ENCODE measurements around the gene NDUFA12. TPM values are rescaled to one million over a fixed set of nuclear protein-coding genes. Genes with fewer than 3 reads are reported as not detected.

NDUFA12 gene
- total and polyA plus RNA-seq, 2 of the 13 experiments (the other 11 are each of a cell fraction or from before 2014, with no cell fraction given), result 101 to 173 TPM

DNA sequence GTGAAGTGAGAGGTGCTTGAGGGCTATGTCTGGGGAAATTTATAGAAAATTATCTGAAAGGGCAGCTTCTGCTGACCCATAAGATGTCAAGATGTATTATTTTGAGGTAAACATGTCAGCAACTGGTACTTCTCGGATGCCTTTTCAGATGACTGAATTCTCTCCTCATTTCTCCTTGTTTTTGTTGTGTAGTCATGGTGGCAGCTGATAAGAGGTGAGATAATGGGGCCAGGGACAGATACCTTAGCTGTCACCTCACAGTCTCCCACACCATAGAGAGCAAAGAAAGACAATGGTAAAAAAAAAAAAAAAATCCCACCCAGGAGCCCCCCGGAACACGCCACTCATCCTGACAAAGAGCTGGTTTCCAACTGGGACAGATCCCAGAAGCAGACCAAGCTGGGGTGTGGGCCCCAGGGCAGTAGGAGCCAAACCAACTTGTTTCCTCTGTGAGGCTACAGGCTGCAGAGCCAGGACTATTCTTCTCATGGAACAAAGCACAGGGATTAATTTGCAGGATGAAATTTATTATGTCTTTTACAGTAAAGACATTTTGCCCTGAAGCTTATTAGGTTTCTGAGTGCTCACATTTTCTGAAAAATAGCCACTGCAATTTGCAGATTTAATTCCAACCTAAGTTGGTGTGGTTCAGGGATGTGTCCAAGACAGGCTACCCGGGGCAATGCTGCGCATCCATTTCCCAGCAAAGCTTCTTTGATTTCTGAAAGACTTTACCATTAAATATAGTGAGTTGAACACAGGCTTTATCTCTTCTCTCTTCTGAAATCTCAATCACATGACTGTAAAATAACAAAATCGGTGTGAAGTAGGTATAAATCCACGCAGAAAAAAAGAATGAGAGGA is 52.2 kb downstream of the NDUFA12 start:
- Histone ChIP-seq H2AFZ (ENCODE audit: low read length) (no peak overlapping the region), H3K27me3 (ENCODE audit: control insufficient read depth in 1 of 2, insufficient read depth in 2 of 2, low read length in 2 of 2) (no peaks in the 10 kb centered on the region), H3K4me2 (ENCODE audit: low read depth, low read length) (no peak overlapping the region), H3K27ac (ENCODE audit: extremely low read length, insufficient read depth, low read length) (no peak overlapping the region), H3K9me3 (ENCODE audit: low read length) (no peaks in the 10 kb centered on the region), H3K79me2 (ENCODE audit: insufficient read depth, low read length) (no peaks in the 10 kb centered on the region), H3K4me1 (ENCODE audit: insufficient read depth, low read length) (peaks cover 21% of the 10 kb centered on the region), H3K4me3 (replicated peaks in 1 of 3; ENCODE audit: insufficient read depth in 1 of 3, low read depth in 2 of 3, low read length in 3 of 3) (no peak overlapping the region), H3K9ac (ENCODE audit: insufficient read depth, low read depth, low read length) (no peak overlapping the region), H3K36me3 (replicated peaks in 1 of 2; ENCODE audit: control insufficient read depth in 1 of 2, insufficient read depth in 2 of 2, low read length in 2 of 2) (no peaks in the 10 kb centered on the region), H4K20me1 (ENCODE audit: insufficient read depth, low read length) (no peaks in the 10 kb centered on the region)
- no peak for FAIRE-seq
- intact Hi-C loops (cut with micrococcal nuclease; ENCODE audit: unreplicated experiment), result no loop called here
- no peak for ATAC-seq
- in situ Hi-C loops (cut with HindIII; ENCODE audit: extremely low pct_ligation_motif_present, low pct_unique_long_range_greater_than_20kb), result no loop called here
- ChIA-PET CTCF (ENCODE audit: low intra/inter-chr PET ratio, low total read pairs) (no interaction called here), POLR2A (interaction anchor here (1.0 kb wide), 1 partner anchor 52 kb away, joined by 3 read pairs; the partner anchor contains the start of gene NDUFA12)
- no TSS peak for BruUV-seq (replicated peaks)
- WGBS (ENCODE audit: low lambda C conversion rate), result 39% methylated on average over 7 of the region's 7 CpGs
- TF ChIP-seq KAT7 (CRISPR knock-in tag; IDR thresholded peaks at IDR 0.05; ENCODE audit: borderline replicate concordance) (no peak), FOXA3 (CRISPR knock-in tag; IDR thresholded peaks at IDR 0.05) (no peak), NFIB (CRISPR knock-in tag; IDR thresholded peaks at IDR 0.05; ENCODE audit: borderline replicate concordance) (no peak), ZBTB38 (CRISPR knock-in tag; IDR thresholded peaks at IDR 0.05) (no peak), SIX1 (CRISPR knock-in tag; IDR thresholded peaks at IDR 0.05; ENCODE audit: borderline replicate concordance) (no peak), ZNF766 (CRISPR knock-in tag; IDR thresholded peaks at IDR 0.05; ENCODE audit: borderline replicate concordance) (no peak)
- TF ChIP-seq, protein P1, sequence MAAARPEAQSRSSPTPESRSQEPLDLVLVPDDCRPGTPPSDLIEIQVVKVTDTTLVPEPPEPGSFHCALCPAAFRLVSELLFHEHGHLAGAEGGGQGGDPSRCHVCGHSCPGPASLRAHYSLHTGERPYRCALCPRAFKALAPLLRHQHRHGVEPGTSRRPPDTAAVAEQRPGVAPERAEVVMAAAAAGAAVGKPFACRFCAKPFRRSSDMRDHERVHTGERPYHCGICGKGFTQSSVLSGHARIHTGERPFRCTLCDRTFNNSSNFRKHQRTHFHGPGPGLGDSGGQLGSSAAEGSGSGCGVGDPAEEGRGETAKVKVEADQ (CRISPR knock-in tag; IDR thresholded peaks at IDR 0.05; ENCODE audit: borderline replicate concordance), result no peak
- no peak for DNase-seq (ENCODE audit: low spot score)
